ENCODE results near the gene HECW1.
"Not testable (repeated sequence)": the region's sequence is repeated elsewhere in the genome, so short reads cannot be mapped to it uniquely, and the experiment has no call there.

HECW1 gene

GRCh38 chr7:43112459-43112940 lies at the start of gene HECW1:
TSS of gene HECW1 (plus strand) at chr7:43112647. CDS start at chr7:43243906, 131,259 bp downstream.
- Histone ChIP-seq H3K27me3 (ENCODE audit: low read depth) (peaks cover 74% of the 10 kb centered on the region), H3K4me3 (peak within 1 kb of the TSS; percentile 26), H3K9me3 (no peaks in the 10 kb centered on the region), H3K36me3 (replicated peaks) (no peaks in the 10 kb centered on the region), H3K4me1 (no peaks in the 10 kb centered on the region)
- in situ Hi-C loops (cut with MboI; ENCODE audit: low sequenced_read_pairs) = no loop called here
- DNase-seq (ENCODE audit: low spot score in 2 of 2) = no peak

- peak in 1 of 2 experiments; percentile 57 for DNase-seq (ENCODE audit: low spot score in 2 of 2)
- no peaks in the 10 kb centered on the region for H3K27me3 ChIP-seq (ENCODE audit: low read depth)
- no peaks in the 10 kb centered on the region for H3K36me3 ChIP-seq (replicated peaks)
- no peaks in the 10 kb centered on the region for H3K4me1 ChIP-seq
- H3K9me3 ChIP-seq = no peaks in the 10 kb centered on the region
- in situ Hi-C loops (cut with MboI; ENCODE audit: low sequenced_read_pairs) = no loop called here
- H3K4me3 ChIP-seq = no peak overlapping the region
These were observed 40.8 kb upstream of the HECW1 start for GRCh38 chr7:43071604-43072003.

DNA sequence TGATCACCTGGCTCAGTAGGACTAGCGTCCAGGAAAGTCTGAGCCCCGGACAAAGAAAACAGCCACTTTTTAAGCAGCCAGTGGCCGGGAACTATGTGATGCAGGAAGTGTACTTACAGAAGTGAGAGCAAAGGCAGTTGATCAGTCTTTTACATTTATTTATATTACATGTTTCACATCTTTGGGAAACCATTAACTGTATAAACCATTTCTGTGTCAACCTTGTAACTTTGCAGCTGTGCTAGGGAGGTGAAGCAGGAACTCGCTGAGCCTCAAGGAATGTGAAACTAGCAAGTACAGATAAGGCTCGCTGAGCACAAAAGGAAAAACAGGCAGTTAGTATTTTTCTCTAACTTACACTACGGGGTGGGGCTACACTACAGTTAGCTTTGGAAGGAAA lies 39.9 kb upstream of the HECW1 start:
- no peak overlapping the region for H3K4me3 ChIP-seq
- in situ Hi-C loops (cut with MboI; ENCODE audit: low sequenced_read_pairs) = no loop called here
- H3K4me1 ChIP-seq = no peaks in the 10 kb centered on the region
- H3K9me3 ChIP-seq = no peaks in the 10 kb centered on the region
- H3K27me3 ChIP-seq (ENCODE audit: low read depth) = no peaks in the 10 kb centered on the region
- H3K36me3 ChIP-seq (replicated peaks) = no peaks in the 10 kb centered on the region
- DNase-seq (ENCODE audit: low spot score in 2 of 2) = no peak

- H3K9me3 ChIP-seq; H3K36me3 ChIP-seq (replicated peaks); H3K4me1 ChIP-seq; DNase-seq (ENCODE audit: low spot score in 2 of 2); H3K27me3 ChIP-seq (ENCODE audit: low read depth); H3K4me3 ChIP-seq; in situ Hi-C loops (cut with MboI; ENCODE audit: low sequenced_read_pairs): not testable (repeated sequence)
These were observed 38.6 kb upstream of the HECW1 start for GRCh38 chr7:43073811-43074210.

- H3K27me3 ChIP-seq (ENCODE audit: low read depth) = no peaks in the 10 kb centered on the region
- no peak for DNase-seq (ENCODE audit: low spot score in 2 of 2)
- no peak overlapping the region for H3K4me3 ChIP-seq
- H3K4me1 ChIP-seq = no peaks in the 10 kb centered on the region
- H3K9me3 ChIP-seq = no peaks in the 10 kb centered on the region
- no peaks in the 10 kb centered on the region for H3K36me3 ChIP-seq (replicated peaks)
- in situ Hi-C loops (cut with MboI; ENCODE audit: low sequenced_read_pairs) = no loop called here
These were observed 36.2 kb upstream of the HECW1 start for GRCh38 chr7:43076189-43076605.

- Histone ChIP-seq H3K27me3 (ENCODE audit: low read depth) (no peaks in the 10 kb centered on the region), H3K4me1 (no peaks in the 10 kb centered on the region), H3K9me3 (no peaks in the 10 kb centered on the region), H3K4me3 (no peak overlapping the region), H3K36me3 (replicated peaks) (no peaks in the 10 kb centered on the region)
- DNase-seq (ENCODE audit: low spot score in 2 of 2) = no peak
- in situ Hi-C loops (cut with MboI; ENCODE audit: low sequenced_read_pairs) = no loop called here
These were observed 35.8 kb upstream of the HECW1 start for GRCh38 chr7:43076606-43077005.

GRCh38 chr7:43077285-43077684 lies 35.2 kb upstream of the HECW1 start:
- H3K4me1 ChIP-seq = no peaks in the 10 kb centered on the region
- no peak overlapping the region for H3K4me3 ChIP-seq
- no peak for DNase-seq (ENCODE audit: low spot score in 2 of 2)
- 0 out of 2 replicates have a peak, but pooled peaks cover 1% of the 10 kb centered on the region for H3K27me3 ChIP-seq (ENCODE audit: low read depth)
- in situ Hi-C loops (cut with MboI; ENCODE audit: low sequenced_read_pairs) = no loop called here
- H3K9me3 ChIP-seq = no peaks in the 10 kb centered on the region
- H3K36me3 ChIP-seq (replicated peaks) = no peaks in the 10 kb centered on the region

DNA sequence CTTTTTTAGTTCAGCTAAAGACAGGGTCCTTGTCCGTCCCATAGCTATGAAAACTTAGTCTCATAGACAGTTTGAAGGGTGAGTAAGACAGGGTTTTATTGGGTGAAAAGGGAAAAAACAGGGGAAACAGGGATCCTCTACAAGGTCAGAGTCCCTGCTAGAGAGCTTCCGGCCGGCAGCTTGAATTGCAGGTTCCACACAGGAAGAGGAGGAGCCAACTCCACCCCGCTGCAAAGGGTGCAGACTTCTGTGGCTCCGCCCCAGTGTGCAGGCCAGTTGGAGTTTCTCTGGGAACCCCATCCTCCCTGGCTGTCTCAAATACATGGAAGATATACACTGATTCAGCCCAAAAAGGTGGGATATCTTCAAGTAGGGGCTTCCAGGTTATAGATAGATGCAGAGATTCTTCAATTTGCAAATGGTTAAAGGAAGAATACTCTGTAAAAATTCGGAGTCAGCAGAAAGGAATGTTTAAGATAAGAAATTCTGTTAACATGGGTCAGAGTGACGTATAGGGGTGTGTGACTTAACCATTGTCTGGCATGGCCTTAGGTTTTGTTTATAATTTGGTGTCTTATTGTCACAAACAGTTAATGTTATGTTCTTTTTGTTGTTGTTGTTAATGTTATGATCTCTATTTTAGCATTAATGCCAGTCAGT lies 34.6 kb upstream of the HECW1 start:
- DNase-seq (ENCODE audit: low spot score in 2 of 2) = peak in 1 of 2 experiments; percentile 18
- H3K27me3 ChIP-seq (ENCODE audit: low read depth) = 0 out of 2 replicates have a peak, but pooled peaks cover 3% of the 10 kb centered on the region
- H3K36me3 ChIP-seq (replicated peaks) = no peaks in the 10 kb centered on the region
- no peaks in the 10 kb centered on the region for H3K4me1 ChIP-seq
- no peak overlapping the region for H3K4me3 ChIP-seq
- no peaks in the 10 kb centered on the region for H3K9me3 ChIP-seq
- in situ Hi-C loops (cut with MboI; ENCODE audit: low sequenced_read_pairs) = no loop called here

DNA sequence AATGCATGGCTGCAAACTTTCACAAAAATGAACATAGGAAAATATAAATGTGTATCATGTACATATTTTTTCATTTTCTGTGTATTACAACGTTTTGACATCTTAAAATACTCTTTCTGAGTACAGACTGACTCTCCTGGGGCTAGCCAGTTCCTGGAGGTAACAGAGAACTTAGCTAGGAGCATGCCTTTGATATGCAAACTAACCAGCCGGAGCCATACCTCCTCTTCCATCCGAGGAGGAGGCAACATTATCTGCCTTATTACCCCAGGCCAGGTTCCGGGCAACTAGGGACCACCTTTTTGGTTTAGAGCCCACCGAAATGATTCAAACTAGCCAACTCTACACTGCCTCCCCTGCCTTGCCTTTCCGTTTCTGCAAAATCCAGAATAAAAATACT lies 33.7 kb upstream of the HECW1 start:
- no peaks in the 10 kb centered on the region for H3K36me3 ChIP-seq (replicated peaks)
- no peak overlapping the region for H3K4me3 ChIP-seq
- in situ Hi-C loops (cut with MboI; ENCODE audit: low sequenced_read_pairs) = no loop called here
- DNase-seq (ENCODE audit: low spot score in 2 of 2) = no peak
- no peaks in the 10 kb centered on the region for H3K9me3 ChIP-seq
- 0 out of 2 replicates have a peak, but pooled peaks cover 3% of the 10 kb centered on the region for H3K27me3 ChIP-seq (ENCODE audit: low read depth)
- H3K4me1 ChIP-seq = no peaks in the 10 kb centered on the region

DNA sequence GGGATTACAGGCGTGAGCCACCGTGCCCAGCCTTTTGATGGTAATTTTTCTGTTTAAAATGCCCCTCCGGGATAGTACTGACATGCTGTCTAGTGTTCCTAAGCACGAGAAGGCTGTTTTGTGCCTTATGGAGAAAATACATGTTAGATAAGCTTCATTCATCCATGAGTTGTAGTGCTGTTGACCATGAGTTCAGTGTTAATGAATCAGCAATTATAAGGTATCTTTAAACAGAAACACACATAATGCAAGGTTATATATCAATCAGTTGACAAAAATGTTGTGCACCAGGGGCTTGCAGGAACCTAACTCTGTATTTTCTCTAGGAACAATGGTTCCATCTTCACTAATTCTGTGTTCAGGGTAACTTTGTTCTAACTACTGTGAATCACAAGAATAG lies 30.8 kb upstream of the HECW1 start:
- DNase-seq (ENCODE audit: low spot score in 2 of 2) = no peak
- Histone ChIP-seq H3K27me3 (ENCODE audit: low read depth) (peaks cover 9% of the 10 kb centered on the region; the same call in 1 of the 2 replicates), H3K4me3 (no peak overlapping the region), H3K36me3 (replicated peaks) (no peaks in the 10 kb centered on the region), H3K9me3 (no peaks in the 10 kb centered on the region), H3K4me1 (no peaks in the 10 kb centered on the region)
- in situ Hi-C loops (cut with MboI; ENCODE audit: low sequenced_read_pairs) = no loop called here

DNA sequence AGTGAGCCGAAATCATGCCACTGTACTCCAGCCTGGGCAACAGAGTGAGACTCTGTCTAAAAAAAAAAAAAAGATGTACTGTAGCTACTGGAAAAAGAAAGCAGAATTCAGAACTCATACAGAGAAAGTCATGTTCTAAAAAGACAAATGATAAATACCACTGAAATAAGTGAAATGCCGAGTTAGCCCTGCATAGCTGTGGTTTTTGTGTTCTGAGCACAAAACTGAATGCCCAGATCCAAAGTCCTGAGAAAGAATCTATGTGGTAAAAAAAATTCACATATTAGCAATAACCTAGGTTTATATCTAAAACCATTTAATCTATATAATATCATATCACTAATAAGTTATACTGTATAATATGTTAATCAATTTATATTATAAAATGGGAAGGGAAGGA lies 29.3 kb upstream of the HECW1 start:
- H3K9me3 ChIP-seq = no peaks in the 10 kb centered on the region
- H3K36me3 ChIP-seq (replicated peaks) = no peaks in the 10 kb centered on the region
- no peak overlapping the region for H3K4me3 ChIP-seq
- in situ Hi-C loops (cut with MboI; ENCODE audit: low sequenced_read_pairs) = no loop called here
- H3K4me1 ChIP-seq = no peaks in the 10 kb centered on the region
- H3K27me3 ChIP-seq (ENCODE audit: low read depth) = peaks cover 9% of the 10 kb centered on the region; the same call in 1 of the 2 replicates
- no peak for DNase-seq (ENCODE audit: low spot score in 2 of 2)

- no peaks in the 10 kb centered on the region for H3K9me3 ChIP-seq
- H3K4me1 ChIP-seq = no peaks in the 10 kb centered on the region
- H3K4me3 ChIP-seq = no peak overlapping the region
- H3K36me3 ChIP-seq (replicated peaks) = no peaks in the 10 kb centered on the region
- DNase-seq (ENCODE audit: low spot score in 2 of 2) = no peak
- in situ Hi-C loops (cut with MboI; ENCODE audit: low sequenced_read_pairs) = no loop called here
- H3K27me3 ChIP-seq (ENCODE audit: low read depth) = peaks cover 9% of the 10 kb centered on the region; the same call in 1 of the 2 replicates
These were observed 27.4 kb upstream of the HECW1 start for GRCh38 chr7:43085017-43085416.

- in situ Hi-C loops (cut with MboI; ENCODE audit: low sequenced_read_pairs) = no loop called here
- Histone ChIP-seq H3K4me3 (no peak overlapping the region), H3K9me3 (no peaks in the 10 kb centered on the region), H3K4me1 (no peaks in the 10 kb centered on the region), H3K27me3 (ENCODE audit: low read depth) (peaks cover 9% of the 10 kb centered on the region; the same call in 1 of the 2 replicates), H3K36me3 (replicated peaks) (no peaks in the 10 kb centered on the region)
- no peak for DNase-seq (ENCODE audit: low spot score in 2 of 2)
These were observed 26.5 kb upstream of the HECW1 start for GRCh38 chr7:43085992-43086391.

DNA sequence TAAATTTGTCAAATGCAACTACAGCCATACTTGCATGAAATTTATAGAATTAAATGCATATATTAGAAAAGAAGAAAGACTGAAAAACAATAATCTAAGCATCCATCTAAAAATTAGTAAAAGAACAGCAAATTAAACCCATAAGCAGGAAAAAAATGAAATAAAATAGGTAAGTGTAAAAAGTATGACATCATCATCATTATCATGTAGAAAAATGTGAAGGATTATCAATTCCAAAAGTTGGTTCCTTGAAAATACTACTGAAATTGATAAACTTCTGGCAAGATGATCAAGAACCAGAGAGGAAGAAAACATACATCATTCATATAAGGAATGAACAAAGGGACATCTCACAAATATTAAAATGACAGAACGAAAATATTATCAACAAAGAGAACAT lies 19.6 kb upstream of the HECW1 start:
- no peak for DNase-seq (ENCODE audit: low spot score in 2 of 2)
- Histone ChIP-seq H3K27me3 (ENCODE audit: low read depth) (no peaks in the 10 kb centered on the region), H3K4me1 (no peaks in the 10 kb centered on the region), H3K36me3 (replicated peaks) (no peaks in the 10 kb centered on the region), H3K4me3 (no peak overlapping the region), H3K9me3 (no peaks in the 10 kb centered on the region)
- in situ Hi-C loops (cut with MboI; ENCODE audit: low sequenced_read_pairs) = no loop called here

GRCh38 chr7:43096875-43097274 lies 15.6 kb upstream of the HECW1 start:
- no peak for DNase-seq (ENCODE audit: low spot score in 2 of 2)
- H3K9me3 ChIP-seq = no peaks in the 10 kb centered on the region
- no peaks in the 10 kb centered on the region for H3K4me1 ChIP-seq
- H3K27me3 ChIP-seq (ENCODE audit: low read depth) = no peaks in the 10 kb centered on the region
- H3K36me3 ChIP-seq (replicated peaks) = no peaks in the 10 kb centered on the region
- no peak overlapping the region for H3K4me3 ChIP-seq
- in situ Hi-C loops (cut with MboI; ENCODE audit: low sequenced_read_pairs) = no loop called here

All from HAP-1 (cell line).